H9 (cell line): ENCODE results near the gene EDEM1. TPM values are rescaled to one million over a fixed set of nuclear protein-coding genes. Genes with fewer than 3 reads are reported as not detected.

Experiments
- DNase-seq: peaks from one replicate; pipeline ENCODE4 v3.0.0-alpha.2; 2017
- H2AFZ ChIP-seq: one replicate; pipeline ENCODE4 v1.6.1; 2013; ENCODE audit warnings: mild to moderate bottlenecking, low read length, control low read depth, moderate library complexity
- H2AK5ac ChIP-seq: 2 replicates; pipeline ENCODE4 v1.6.1; 2013; ENCODE audit warnings: low read length, control low read depth, mixed read lengths; ENCODE audit not compliant: insufficient read length
- H2BK120ac ChIP-seq: one replicate; pipeline ENCODE4 v1.6.1; 2013; ENCODE audit warnings: low read depth, mild to moderate bottlenecking, low read length, control low read depth, inconsistent platforms; ENCODE audit not compliant: poor library complexity, severe bottlenecking
- H2BK12ac ChIP-seq: 2 replicates; pipeline ENCODE4 v1.6.1; 2013; ENCODE audit warnings: low read length, control low read depth, mixed read lengths, low read depth; ENCODE audit not compliant: insufficient read length
- H2BK15ac ChIP-seq: 2 replicates; pipeline ENCODE4 v1.6.1; 2013; ENCODE audit warnings: low read depth, low read length, control low read depth
- H2BK20ac ChIP-seq: one replicate; pipeline ENCODE4 v1.6.1; 2013; ENCODE audit warnings: low read depth, mild to moderate bottlenecking, low read length, control low read depth, inconsistent platforms; ENCODE audit not compliant: poor library complexity, severe bottlenecking
- H2BK5ac ChIP-seq: 2 replicates; pipeline ENCODE4 v1.6.1; 2013; ENCODE audit warnings: low read length, control low read depth, mixed read lengths; ENCODE audit not compliant: insufficient read length
- H3K14ac ChIP-seq: 2 replicates; pipeline ENCODE4 v1.6.1; 2013; ENCODE audit warnings: low read length, control low read depth; ENCODE audit not compliant: insufficient read depth
- H3K18ac ChIP-seq: 2 replicates; pipeline ENCODE4 v1.6.1; 2013; ENCODE audit warnings: low read depth, mild to moderate bottlenecking, mixed read lengths, low read length, control low read depth; ENCODE audit not compliant: insufficient read length
- H3K23ac ChIP-seq: 2 replicates; pipeline ENCODE4 v1.6.1; 2013; ENCODE audit warnings: low read length, control low read depth, mixed read lengths, low read depth; ENCODE audit not compliant: insufficient read length
- H3K23me2 ChIP-seq: 2 replicates; pipeline ENCODE4 v1.6.1; 2013; ENCODE audit warnings: low read depth, mild to moderate bottlenecking, mixed read lengths, low read length, control low read depth; ENCODE audit not compliant: insufficient read length, poor library complexity, severe bottlenecking
- H3K27ac ChIP-seq: 2 replicates; pipeline ENCODE4 v1.5.1; 2013; ENCODE audit warnings: low read length, control low read depth, mixed read lengths, low read depth; ENCODE audit not compliant: insufficient read length
- H3K27me3 ChIP-seq: 2 replicates; pipeline ENCODE4 v1.6.1; 2013; ENCODE audit warnings: low read length, control low read depth, inconsistent platforms; ENCODE audit not compliant: insufficient read depth
- H3K4ac ChIP-seq: 2 replicates; pipeline ENCODE4 v1.6.1; 2013; ENCODE audit warnings: low read depth, mild to moderate bottlenecking, control low read depth, inconsistent platforms, low read length, moderate library complexity
- H3K4me1 ChIP-seq: 2 replicates; pipeline ENCODE4 v1.6.1; 2013; ENCODE audit warnings: low read length, control low read depth, inconsistent platforms; ENCODE audit not compliant: insufficient read depth
- H3K4me2 ChIP-seq: 2 replicates; pipeline ENCODE4 v1.6.1; 2013; ENCODE audit warnings: low read length, control low read depth, mixed read lengths; ENCODE audit not compliant: insufficient read length, insufficient read depth
- H3K56ac ChIP-seq: 2 replicates; pipeline ENCODE4 v1.6.1; 2013; ENCODE audit warnings: low read depth, mild to moderate bottlenecking, mixed read lengths, low read length, control low read depth; ENCODE audit not compliant: insufficient read length
- H3K79me1 ChIP-seq: 2 replicates; pipeline ENCODE4 v1.6.1; 2013; ENCODE audit warnings: low read depth, mild to moderate bottlenecking, moderate library complexity, low read length, control low read depth, inconsistent platforms; ENCODE audit not compliant: insufficient read depth, poor library complexity, severe bottlenecking
- H3K79me2 ChIP-seq: 2 replicates; pipeline ENCODE4 v1.6.1; 2013; ENCODE audit warnings: low read length, control low read depth, inconsistent platforms; ENCODE audit not compliant: insufficient read depth
- H3K9ac ChIP-seq: 2 replicates; pipeline ENCODE4 v1.6.1; 2013; ENCODE audit warnings: low read length, control low read depth, mixed read lengths; ENCODE audit not compliant: insufficient read length; ENCODE audit errors: extremely low read depth
- H3K9me3 ChIP-seq: one replicate; pipeline ENCODE4 v1.6.1; 2013; ENCODE audit warnings: low read depth, low read length, inconsistent platforms; ENCODE audit not compliant: control insufficient read depth
- H3T11ph ChIP-seq: one replicate; pipeline ENCODE4 v1.6.1; 2013; ENCODE audit warnings: mild to moderate bottlenecking, low read length, control low read depth, inconsistent platforms
- H4K20me1 ChIP-seq: one replicate; pipeline ENCODE4 v1.6.1; 2013; ENCODE audit not compliant: control insufficient read depth, insufficient read length, insufficient read depth
- H4K5ac ChIP-seq: 2 replicates; pipeline ENCODE4 v1.6.1; 2013; ENCODE audit warnings: low read depth, mild to moderate bottlenecking, mixed read lengths, low read length, control low read depth; ENCODE audit not compliant: insufficient read length
- H4K8ac ChIP-seq: replicated peaks from 2 replicates; pipeline ENCODE4 v1.6.1; 2013; ENCODE audit warnings: low read length, control low read depth, mixed read lengths, low read depth; ENCODE audit not compliant: insufficient read length
- H4K91ac ChIP-seq: 2 replicates; pipeline ENCODE4 v1.6.1; 2013; ENCODE audit warnings: low read depth, mild to moderate bottlenecking, moderate library complexity, mixed read lengths, low read length, control low read depth; ENCODE audit not compliant: insufficient read length
- H3K27ac Mint-ChIP-seq, 3 experiments: 2 replicates in 2 of 3; 3 replicates in 1 of 3; pipeline ENCODE4 v1.8.0; 2020 to 2021; ENCODE audit warnings: mixed read lengths in 3 of 3, mild to moderate bottlenecking in 1 of 3, moderate library complexity in 1 of 3
- H3K27me3 Mint-ChIP-seq: 2 replicates; pipeline ENCODE4 v1.8.0; 2021; ENCODE audit warnings: low read depth, mild to moderate bottlenecking, moderate library complexity, mixed read lengths
- H3K36me3 Mint-ChIP-seq, 3 experiments: 2 replicates in 2 of 3; 3 replicates in 1 of 3; pipeline ENCODE4 v1.8.0; 2020 to 2021; ENCODE audit warnings: low read depth in 3 of 3, mixed read lengths in 3 of 3; ENCODE audit not compliant: insufficient read depth in 1 of 3
- H3K4me1 Mint-ChIP-seq, 2 experiments: 2 replicates each; pipeline ENCODE4 v1.8.0; 2020; ENCODE audit warnings: mixed read lengths in 2 of 2
- H3K4me3 Mint-ChIP-seq, 2 experiments: 2 replicates in 1 of 2; 3 replicates in 1 of 2; pipeline ENCODE4 v1.8.0; 2020 to 2021; ENCODE audit warnings: mild to moderate bottlenecking in 2 of 2, mixed read lengths in 2 of 2, moderate library complexity in 1 of 2
- H3K9me3 Mint-ChIP-seq, 2 experiments: 2 replicates in 1 of 2; 3 replicates in 1 of 2; pipeline ENCODE4 v1.8.0; 2020; ENCODE audit warnings: mild to moderate bottlenecking in 2 of 2, mixed read lengths in 2 of 2, moderate library complexity in 1 of 2
- CTCF ChIP-seq: fragments of 200-600 bp; sonication (generic); conservative IDR thresholded peaks from 3 replicates; pipeline ENCODE4 v1.8.0; 2021; ENCODE audit warnings: antibody characterized with exemption, mild to moderate bottlenecking
- WGBS: extraction: QIAGEN DNeasy Blood & Tissue Kit; methylation state at CpG from one replicate; pipeline ENCODE4 v1.1.7; 2013; ENCODE audit warnings: missing lambda C conversion rate, low lambda C conversion rate, mixed read lengths; ENCODE audit not compliant: insufficient read length; ENCODE audit errors: extremely low coverage; 5-methylcytosine and 5-hydroxymethylcytosine counted together
- total RNA-seq: library from RNA; stranded (reverse); gene quantifications from 2 replicates; pipeline ENCODE4 v1.2.1, GENCODE V29; 2021

The EDEM1 gene
- total RNA-seq, 1 experiment from 2014 or later: 11.7 TPM

DNA sequence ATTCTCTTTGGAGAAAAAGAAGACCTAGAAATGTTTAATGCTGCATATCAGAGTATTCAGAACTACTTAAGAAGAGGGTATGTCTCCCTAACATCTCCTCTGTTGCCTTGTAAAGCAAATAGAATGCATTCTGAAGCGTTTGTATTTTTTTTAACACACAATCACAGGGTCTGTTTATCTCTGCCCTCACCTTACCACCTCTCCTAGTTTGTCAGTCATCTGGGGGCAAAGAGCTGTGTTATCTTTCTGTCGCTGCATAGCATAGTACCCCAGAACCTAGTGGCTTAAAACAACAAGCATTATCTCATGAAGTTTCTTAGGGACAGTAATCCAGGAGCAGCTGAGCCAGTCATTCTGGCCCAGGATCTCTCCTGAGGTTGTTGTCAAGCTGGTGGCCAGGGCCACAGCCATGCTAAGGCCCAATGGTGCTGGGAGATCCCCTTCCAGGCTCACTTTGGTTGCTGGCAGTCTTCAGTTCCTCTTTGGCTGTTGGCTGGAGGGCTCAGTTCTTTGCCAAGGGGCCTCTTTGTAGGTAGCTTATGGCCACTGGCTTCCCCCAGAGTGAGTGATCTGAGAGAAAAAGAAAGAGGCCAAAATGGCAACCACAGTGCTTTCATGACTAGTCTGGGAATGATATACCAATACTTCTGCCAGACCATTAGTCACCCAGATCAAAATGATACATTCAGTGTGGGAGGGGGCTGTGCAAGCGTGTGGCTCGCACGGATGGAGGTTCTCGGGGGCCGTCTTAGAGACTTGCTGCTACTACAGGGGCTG is 17.8 kb downstream of the EDEM1 start:
- Mint-ChIP-seq H3K27ac (peak overlapping the region in 1 of 3 experiments; percentile 77; a peak in 1 of 7 replicates), H3K4me1 (no peaks in the 10 kb centered on the region), H3K36me3 (peaks cover 66 to 84% (median 81%) of the 10 kb centered on the region in 3 experiments; a peak in 6 of 7 replicates), H3K27me3 (no peaks in the 10 kb centered on the region), H3K9me3 (no peaks in the 10 kb centered on the region), H3K4me3 (no peak overlapping the region)
- Histone ChIP-seq H3K23ac (no peak overlapping the region), H3K14ac (no peak overlapping the region), H4K5ac (no peak overlapping the region), H2BK5ac (no peak overlapping the region), H3K4me1 (no peaks in the 10 kb centered on the region), H2AK5ac (no peak overlapping the region), H2BK120ac (no peak overlapping the region), H4K20me1 (no peaks in the 10 kb centered on the region), H3K4me2 (no peak overlapping the region), H3K27ac (no peak overlapping the region), H2AFZ (no peak overlapping the region), H3K27me3 (no peaks in the 10 kb centered on the region), H3K9me3 (no peaks in the 10 kb centered on the region), H2BK15ac (no peak overlapping the region), H3K56ac (no peak overlapping the region), H4K8ac (no peak overlapping the region), H3T11ph (no peak overlapping the region), H2BK20ac (no peak overlapping the region), H3K79me1 (no peaks in the 10 kb centered on the region), H3K9ac (no peak overlapping the region), H4K91ac (no peak overlapping the region), H3K23me2 (no peaks in the 10 kb centered on the region), H3K4ac (no peak overlapping the region), H3K18ac (no peak overlapping the region), H3K79me2 (no peaks in the 10 kb centered on the region), H2BK12ac (no peak overlapping the region)
- DNase-seq: no peak
- WGBS: no CpG with 5 or more reads among the region's 7 CpGs
- TF ChIP-seq CTCF: no peak
